ENCODE data around the gene BCR. TPM values are rescaled to one million over a fixed set of nuclear protein-coding genes. Genes with fewer than 3 reads are reported as not detected.

The BCR gene
- total RNA-seq, 1 donor from 2014 or later, result 268 TPM

DNA sequence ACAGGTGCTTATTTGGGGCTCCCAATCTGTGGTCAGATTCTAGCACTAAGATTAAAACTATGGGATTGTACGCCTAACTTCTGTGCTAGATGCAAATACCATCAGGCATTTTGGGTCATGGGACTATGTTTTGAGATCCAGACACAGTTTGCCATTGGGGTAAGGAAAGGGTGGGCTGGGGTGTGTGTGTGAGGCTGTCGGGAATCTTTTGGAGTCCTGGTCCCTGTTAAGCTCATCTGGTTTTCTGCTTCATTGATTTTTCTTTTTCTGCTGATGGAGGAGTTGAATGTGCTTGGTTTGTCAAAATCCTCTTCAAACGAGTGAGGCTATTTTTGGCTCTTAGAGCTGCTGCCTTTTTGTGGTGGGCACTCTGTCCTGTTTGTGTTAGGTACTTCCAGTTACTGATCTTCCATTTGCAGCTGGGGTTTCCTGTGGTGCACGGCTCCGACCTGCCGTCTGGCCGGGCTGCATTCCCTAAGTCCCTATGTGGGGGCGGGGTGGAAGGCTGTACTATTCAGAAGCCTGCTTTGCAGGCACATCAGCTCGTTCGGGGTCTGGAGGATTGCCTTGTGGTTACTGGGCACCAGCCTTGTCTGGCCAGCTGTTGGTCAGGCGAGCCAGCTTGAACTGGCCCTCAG is 2.9 kb downstream of the BCR start:
- H3K27ac Mint-ChIP-seq (ENCODE audit: unreplicated experiment), result peak overlapping the region; percentile 97

DNA sequence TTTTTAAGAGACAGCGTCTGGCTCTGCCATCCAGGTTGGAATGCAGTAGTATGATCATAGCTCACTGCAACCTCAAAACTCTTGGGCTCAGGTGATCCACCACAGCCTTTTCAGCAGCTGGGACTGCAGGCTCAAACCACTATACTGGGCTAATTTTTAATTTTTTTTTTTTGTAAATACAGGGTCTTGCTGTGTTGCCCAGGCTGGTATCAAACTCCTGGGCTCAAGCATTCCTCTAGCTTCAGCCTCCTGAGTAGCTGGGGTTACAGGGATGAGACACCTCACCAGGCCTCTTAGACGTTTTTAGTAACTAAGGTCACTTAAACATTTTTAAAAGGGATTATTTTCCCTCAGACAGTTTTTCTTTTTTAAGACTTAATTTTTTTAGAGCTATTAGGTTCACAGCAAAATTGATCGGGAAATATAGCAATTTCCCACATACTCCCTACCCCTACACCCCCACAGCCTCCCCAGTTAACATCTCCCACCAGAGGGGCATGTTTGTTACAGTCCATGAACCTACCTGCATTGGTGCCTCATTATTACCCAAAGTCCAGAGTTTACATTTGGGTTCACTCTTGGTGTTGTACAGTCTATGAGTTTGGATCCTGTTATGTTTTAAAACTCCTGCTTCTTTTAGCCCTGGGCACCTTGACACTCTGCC is 3.9 kb downstream of the BCR start:
- H3K27ac Mint-ChIP-seq (ENCODE audit: unreplicated experiment), result peak overlapping the region; percentile 95

More for the DNA sequence above, 2.9 kb downstream of the BCR start:
- DNase-seq, result peak; percentile 85
- TF ChIP-seq, protein P1, sequence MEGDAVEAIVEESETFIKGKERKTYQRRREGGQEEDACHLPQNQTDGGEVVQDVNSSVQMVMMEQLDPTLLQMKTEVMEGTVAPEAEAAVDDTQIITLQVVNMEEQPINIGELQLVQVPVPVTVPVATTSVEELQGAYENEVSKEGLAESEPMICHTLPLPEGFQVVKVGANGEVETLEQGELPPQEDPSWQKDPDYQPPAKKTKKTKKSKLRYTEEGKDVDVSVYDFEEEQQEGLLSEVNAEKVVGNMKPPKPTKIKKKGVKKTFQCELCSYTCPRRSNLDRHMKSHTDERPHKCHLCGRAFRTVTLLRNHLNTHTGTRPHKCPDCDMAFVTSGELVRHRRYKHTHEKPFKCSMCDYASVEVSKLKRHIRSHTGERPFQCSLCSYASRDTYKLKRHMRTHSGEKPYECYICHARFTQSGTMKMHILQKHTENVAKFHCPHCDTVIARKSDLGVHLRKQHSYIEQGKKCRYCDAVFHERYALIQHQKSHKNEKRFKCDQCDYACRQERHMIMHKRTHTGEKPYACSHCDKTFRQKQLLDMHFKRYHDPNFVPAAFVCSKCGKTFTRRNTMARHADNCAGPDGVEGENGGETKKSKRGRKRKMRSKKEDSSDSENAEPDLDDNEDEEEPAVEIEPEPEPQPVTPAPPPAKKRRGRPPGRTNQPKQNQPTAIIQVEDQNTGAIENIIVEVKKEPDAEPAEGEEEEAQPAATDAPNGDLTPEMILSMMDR (IDR thresholded peaks at IDR 0.05; ENCODE audit: partially characterized antibody, unreplicated experiment), result no peak
- H3K4me3 Mint-ChIP-seq (ENCODE audit: unreplicated experiment), result peak overlapping the region; percentile 100
- H3K36me3 Mint-ChIP-seq (ENCODE audit: unreplicated experiment), result peaks cover 12% of the 10 kb centered on the region
- H3K4me1 Mint-ChIP-seq (ENCODE audit: low read depth, unreplicated experiment), result peaks cover 39% of the 10 kb centered on the region
- peaks cover 22% of the 10 kb centered on the region for H3K27me3 Mint-ChIP-seq (ENCODE audit: unreplicated experiment)
- peaks cover 31% of the 10 kb centered on the region for H3K9me3 Mint-ChIP-seq (ENCODE audit: unreplicated experiment)

DNA sequence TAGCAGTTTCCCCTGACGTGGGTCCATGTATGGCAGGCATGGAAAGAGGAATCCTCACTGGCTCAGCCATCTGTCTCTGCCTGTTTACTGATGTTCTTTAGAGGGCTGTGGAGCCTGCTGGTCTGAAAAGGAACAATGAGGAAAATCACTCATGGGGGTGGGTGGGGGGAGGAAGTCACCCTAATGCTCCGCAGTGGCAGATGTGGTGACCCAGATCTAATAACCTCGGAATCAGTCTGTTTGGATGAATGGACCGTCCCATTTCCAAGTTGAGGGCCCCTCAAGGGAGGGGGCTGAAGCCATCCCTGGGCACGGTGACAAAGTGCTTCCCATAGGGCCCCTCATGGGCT is 4.4 kb downstream of the BCR start:
- Mint-ChIP-seq H3K4me1 (ENCODE audit: low read depth, unreplicated experiment) (peaks cover 37% of the 10 kb centered on the region), H3K27me3 (ENCODE audit: unreplicated experiment) (peaks cover 20% of the 10 kb centered on the region)

More for the DNA sequence above, 3.9 kb downstream of the BCR start:
- peaks cover 26% of the 10 kb centered on the region for H3K9me3 Mint-ChIP-seq (ENCODE audit: unreplicated experiment)
- H3K4me3 Mint-ChIP-seq (ENCODE audit: unreplicated experiment), result peak overlapping the region; percentile 100
- no peak for DNase-seq
- TF ChIP-seq, protein P1 (IDR thresholded peaks at IDR 0.05; ENCODE audit: partially characterized antibody, unreplicated experiment), result no peak
- H3K4me1 Mint-ChIP-seq (ENCODE audit: low read depth, unreplicated experiment), result peaks cover 37% of the 10 kb centered on the region
- H3K27me3 Mint-ChIP-seq (ENCODE audit: unreplicated experiment), result peaks cover 20% of the 10 kb centered on the region
- H3K36me3 Mint-ChIP-seq (ENCODE audit: unreplicated experiment), result peaks cover 12% of the 10 kb centered on the region

DNA sequence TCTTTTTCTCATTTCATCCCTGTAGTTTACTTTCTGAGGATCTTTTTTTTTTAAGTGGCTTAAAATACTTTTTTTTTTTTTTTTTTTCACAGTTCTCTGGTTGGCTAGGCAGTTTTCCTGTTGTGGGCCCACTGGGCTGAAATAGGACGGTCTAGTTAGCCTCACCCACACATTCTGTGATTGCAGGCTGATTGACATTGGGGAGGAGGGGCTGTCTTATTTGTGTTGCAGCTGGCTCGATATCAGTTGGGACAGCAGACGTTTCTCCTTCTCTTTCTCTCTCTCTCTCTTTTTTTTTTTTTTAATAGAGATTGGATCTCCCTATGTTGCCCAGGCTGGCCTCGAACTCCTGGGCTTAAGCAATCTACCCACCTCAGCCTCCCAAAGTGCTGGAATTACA is 6.9 kb downstream of the BCR start:
- Mint-ChIP-seq H3K9me3 (ENCODE audit: unreplicated experiment) (peaks cover 23% of the 10 kb centered on the region), H3K4me1 (ENCODE audit: low read depth, unreplicated experiment) (peaks cover 49% of the 10 kb centered on the region), H3K27me3 (ENCODE audit: unreplicated experiment) (peaks cover 18% of the 10 kb centered on the region), H3K27ac (ENCODE audit: unreplicated experiment) (no peak overlapping the region), H3K36me3 (ENCODE audit: unreplicated experiment) (peaks cover 8% of the 10 kb centered on the region), H3K4me3 (ENCODE audit: unreplicated experiment) (peak overlapping the region; percentile 68)
- TF ChIP-seq, protein P1 (IDR thresholded peaks at IDR 0.05; ENCODE audit: partially characterized antibody, unreplicated experiment), result no peak
- no peak for DNase-seq

More for the DNA sequence above, 4.4 kb downstream of the BCR start:
- Mint-ChIP-seq H3K9me3 (ENCODE audit: unreplicated experiment) (peaks cover 25% of the 10 kb centered on the region), H3K27ac (ENCODE audit: unreplicated experiment) (peak overlapping the region; percentile 95), H3K4me3 (ENCODE audit: unreplicated experiment) (peak overlapping the region; percentile 100), H3K36me3 (ENCODE audit: unreplicated experiment) (peaks cover 12% of the 10 kb centered on the region)
- TF ChIP-seq, protein P1 (IDR thresholded peaks at IDR 0.05; ENCODE audit: partially characterized antibody, unreplicated experiment), result no peak
- no peak for DNase-seq

All from glutamatergic neuron (in vitro differentiated cells).